Measurements from ENCODE around the gene ATG5.

GRCh38 chr6:106149472-106150069, 176.0 kb downstream of the ATG5 start:
- TF ChIP-seq CTCF (IDR thresholded peaks at IDR 0.05; ENCODE audit: insufficient read depth, low read length, poor library complexity, severe bottlenecking) (no peak), EZH2phosphoT487 (conservative IDR thresholded peaks at IDR 0.05; ENCODE audit: low read length) (no peak)

All from SU-DHL-6 (cell line).